LNCAP (cell line): Measurements from ENCODE around the gene LMBR1.

Source experiments
- TF ChIP-seq, protein P1 (sequence below): fragments of 450-650 bp; IDR thresholded peaks from 2 replicates; pipeline ENCODE4 v1.5.1; 2017; ENCODE audit warnings: mild to moderate bottlenecking

LMBR1 gene

GRCh38 chr7:156754201-156754600, 138.8 kb downstream of the LMBR1 start:
- TF ChIP-seq, protein P1, sequence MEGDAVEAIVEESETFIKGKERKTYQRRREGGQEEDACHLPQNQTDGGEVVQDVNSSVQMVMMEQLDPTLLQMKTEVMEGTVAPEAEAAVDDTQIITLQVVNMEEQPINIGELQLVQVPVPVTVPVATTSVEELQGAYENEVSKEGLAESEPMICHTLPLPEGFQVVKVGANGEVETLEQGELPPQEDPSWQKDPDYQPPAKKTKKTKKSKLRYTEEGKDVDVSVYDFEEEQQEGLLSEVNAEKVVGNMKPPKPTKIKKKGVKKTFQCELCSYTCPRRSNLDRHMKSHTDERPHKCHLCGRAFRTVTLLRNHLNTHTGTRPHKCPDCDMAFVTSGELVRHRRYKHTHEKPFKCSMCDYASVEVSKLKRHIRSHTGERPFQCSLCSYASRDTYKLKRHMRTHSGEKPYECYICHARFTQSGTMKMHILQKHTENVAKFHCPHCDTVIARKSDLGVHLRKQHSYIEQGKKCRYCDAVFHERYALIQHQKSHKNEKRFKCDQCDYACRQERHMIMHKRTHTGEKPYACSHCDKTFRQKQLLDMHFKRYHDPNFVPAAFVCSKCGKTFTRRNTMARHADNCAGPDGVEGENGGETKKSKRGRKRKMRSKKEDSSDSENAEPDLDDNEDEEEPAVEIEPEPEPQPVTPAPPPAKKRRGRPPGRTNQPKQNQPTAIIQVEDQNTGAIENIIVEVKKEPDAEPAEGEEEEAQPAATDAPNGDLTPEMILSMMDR = no peak

DNA sequence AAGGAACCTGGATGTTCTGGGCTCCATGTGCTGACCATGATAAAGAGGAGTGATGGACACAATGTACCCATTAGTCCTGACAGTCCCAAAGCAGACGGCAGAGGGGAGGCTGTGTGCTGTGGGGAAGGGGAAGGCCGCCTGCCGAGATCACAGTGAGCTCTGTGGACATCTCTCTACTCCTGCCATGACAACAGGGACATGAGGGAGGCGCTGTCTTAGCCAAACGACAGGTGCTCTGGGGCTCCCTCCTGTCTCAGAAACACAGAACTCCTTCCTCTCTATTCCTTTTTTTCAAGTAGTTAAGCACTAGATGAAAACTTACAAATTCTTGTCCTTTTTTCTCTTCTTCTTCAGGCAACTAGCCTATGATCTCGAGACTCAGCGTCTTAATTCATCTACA, 139.4 kb downstream of the LMBR1 start:
- TF ChIP-seq, protein P1 = no peak

GRCh38 chr7:156753229-156753560, 139.8 kb downstream of the LMBR1 start:
- TF ChIP-seq, protein P1 = no peak

DNA sequence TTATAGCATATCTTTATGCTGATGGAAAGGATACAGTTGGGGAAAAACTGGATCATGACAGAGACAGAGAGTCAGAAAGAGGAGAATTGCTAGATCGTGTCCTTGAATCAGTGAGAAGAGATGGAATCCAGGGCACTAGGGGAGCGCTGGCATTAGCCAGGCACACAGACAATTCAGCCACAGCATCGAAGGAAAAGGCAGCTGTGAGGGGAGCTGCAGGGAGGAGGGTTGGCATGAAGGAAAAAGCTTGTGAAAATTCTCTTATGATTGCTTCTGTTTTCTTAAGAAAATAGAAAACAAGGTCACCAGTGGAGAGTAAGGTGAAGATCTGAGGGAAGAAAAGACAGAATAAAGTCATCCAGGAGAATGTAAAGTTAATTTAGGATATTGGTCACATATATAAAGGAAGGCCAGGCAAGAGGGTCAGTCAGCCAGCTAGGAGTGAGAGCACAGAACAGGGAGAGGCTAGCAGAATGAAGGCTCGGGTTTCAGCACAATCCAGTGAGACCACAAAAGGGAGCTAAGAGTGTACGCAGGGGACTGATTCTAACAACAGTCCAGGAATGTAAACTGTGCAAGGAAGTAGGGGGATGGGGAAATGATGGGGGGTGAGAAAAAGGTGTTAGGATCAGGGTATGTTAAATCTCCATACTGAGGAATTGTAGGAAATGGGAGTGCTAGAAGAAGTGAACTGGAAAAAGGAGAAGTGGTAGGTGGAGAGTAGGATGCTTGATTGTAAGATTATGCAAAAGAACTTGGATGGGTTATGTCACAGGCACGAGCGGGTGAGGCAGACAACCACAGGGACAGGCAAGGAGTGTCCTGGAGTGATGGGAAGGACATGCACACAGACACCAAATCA, 140.4 kb downstream of the LMBR1 start:
- TF ChIP-seq, protein P1 = no peak

DNA sequence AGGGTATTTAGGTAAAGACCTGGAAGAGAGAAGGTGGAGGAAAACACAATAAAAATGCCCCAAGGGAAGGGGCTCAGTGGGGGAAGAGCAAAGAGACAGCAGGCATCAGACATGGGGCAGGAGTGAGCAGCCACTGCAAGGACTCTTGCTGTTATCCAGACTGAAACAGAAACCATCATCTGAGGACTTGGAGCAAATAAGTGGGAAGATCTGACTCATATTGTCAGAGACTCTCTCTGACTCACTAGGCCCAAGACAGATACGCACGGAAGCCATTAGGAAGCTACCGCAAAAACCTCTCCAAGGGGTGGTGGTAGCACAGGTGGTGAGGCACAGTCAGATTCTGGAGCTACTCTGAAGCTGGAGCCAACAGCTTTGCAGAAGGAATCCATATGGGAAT, 141.7 kb downstream of the LMBR1 start:
- TF ChIP-seq, protein P1 = no peak

- TF ChIP-seq, protein P1 = no peak
These were observed 145.3 kb downstream of the LMBR1 start for GRCh38 chr7:156747718-156748117.

GRCh38 chr7:156746891-156747290, 146.1 kb downstream of the LMBR1 start:
- TF ChIP-seq, protein P1 = no peak
